MM.1S (cell line): Measurements from ENCODE around the gene SORCS2.

Experiments used
- DNase-seq: peaks from one replicate; pipeline ENCODE4 v3.0.0-alpha.2; 2015
- H2AFZ ChIP-seq: fragments of 300-600 bp; sonication (generic); 2 replicates; pipeline ENCODE4 v1.6.0; 2016; ENCODE audit warnings: antibody characterized with exemption, low read length
- H3F3A ChIP-seq: fragments of 300-600 bp; sonication (generic); 2 replicates; pipeline ENCODE4 v1.6.1; 2016; ENCODE audit warnings: mild to moderate bottlenecking, antibody characterized with exemption, low read length, moderate library complexity, mixed read lengths; ENCODE audit not compliant: insufficient read depth
- H3K27ac ChIP-seq: fragments of 300-600 bp; sonication (generic); 2 replicates; pipeline ENCODE4 v1.5.1; 2016; ENCODE audit warnings: mild to moderate bottlenecking, low read length
- H3K27me3 ChIP-seq: fragments of 300-600 bp; sonication (generic); replicated peaks from 2 replicates; pipeline ENCODE4 v1.6.0; 2016; ENCODE audit warnings: low read length; ENCODE audit not compliant: insufficient read depth
- H3K36me3 ChIP-seq: fragments of 300-600 bp; sonication (generic); replicated peaks from 2 replicates; pipeline ENCODE4 v1.6.1; 2016; ENCODE audit warnings: mild to moderate bottlenecking, low read length, mixed read lengths; ENCODE audit not compliant: insufficient read depth
- H3K4me1 ChIP-seq: fragments of 300-600 bp; sonication (generic); 2 replicates; pipeline ENCODE4 v1.6.1; 2016; ENCODE audit warnings: low read length, mixed read lengths
- H3K4me2 ChIP-seq: fragments of 300-600 bp; sonication (generic); 2 replicates; pipeline ENCODE4 v1.6.0; 2016; ENCODE audit warnings: low read depth, low read length
- H3K4me3 ChIP-seq: fragments of 300-600 bp; sonication (generic); 2 replicates; pipeline ENCODE4 v1.5.1; 2016; ENCODE audit warnings: low read length, mixed read lengths
- H3K79me2 ChIP-seq: fragments of 300-600 bp; sonication (generic); 2 replicates; pipeline ENCODE4 v1.6.1; 2016; ENCODE audit warnings: mixed run types, low read length, mixed read lengths
- H3K9ac ChIP-seq: fragments of 300-600 bp; sonication (generic); 2 replicates; pipeline ENCODE4 v1.6.1; 2016; ENCODE audit warnings: low read length, mixed read lengths
- H3K9me2 ChIP-seq: fragments of 300-600 bp; sonication (generic); replicated peaks from 2 replicates; pipeline ENCODE4 v1.6.1; 2016; ENCODE audit warnings: mild to moderate bottlenecking, low read length, mixed read lengths; ENCODE audit not compliant: insufficient read depth
- H3K9me3 ChIP-seq: fragments of 300-600 bp; sonication (generic); replicated peaks from 2 replicates; pipeline ENCODE4 v1.6.1; 2016; ENCODE audit warnings: mild to moderate bottlenecking, low read length, mixed read lengths; ENCODE audit not compliant: insufficient read depth
- H4K20me1 ChIP-seq: fragments of 300-600 bp; sonication (generic); 2 replicates; pipeline ENCODE4 v1.6.1; 2016; ENCODE audit warnings: mild to moderate bottlenecking, low read length, moderate library complexity, mixed read lengths; ENCODE audit not compliant: insufficient read depth
- EZH2 ChIP-seq: fragments of 300-600 bp; sonication (generic); optimal IDR thresholded peaks from 2 replicates; pipeline ENCODE3; 2017; ENCODE audit warnings: low read depth, mild to moderate bottlenecking, antibody characterized with exemption, low read length, mixed read lengths
- EZH2phosphoT487 ChIP-seq: fragments of 300-600 bp; sonication (generic); IDR thresholded peaks from 2 replicates; pipeline ENCODE4 v1.6.1; 2018; ENCODE audit warnings: antibody characterized with exemption, low read length
- TF ChIP-seq, protein P1 (sequence below): fragments of 300-600 bp; sonication (generic); IDR thresholded peaks from 2 replicates; pipeline ENCODE4 v1.5.1; 2016; ENCODE audit warnings: antibody characterized with exemption, low read length, mixed read lengths

Gene SORCS2

DNA sequence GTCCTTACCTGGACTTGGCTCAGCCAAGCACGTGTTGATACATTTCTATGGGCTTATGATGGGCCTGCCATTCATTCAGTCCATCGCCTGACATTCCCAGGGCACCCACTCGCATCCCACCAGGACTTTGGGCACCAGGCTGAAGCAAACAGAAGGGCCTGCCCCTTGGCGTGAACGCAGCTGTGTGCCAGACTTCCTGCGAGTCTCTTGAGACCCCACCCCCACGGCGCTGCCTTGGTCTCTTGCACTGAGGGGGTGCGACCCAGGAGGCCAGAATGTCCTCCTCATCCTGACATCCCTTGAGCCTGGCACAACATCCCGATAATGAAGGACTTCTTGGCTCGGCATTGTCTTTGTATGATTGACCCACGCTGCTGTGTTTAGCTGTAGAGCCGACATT, 243.9 kb downstream of the SORCS2 start:
- Histone ChIP-seq H3K9me3 (no peaks in the 10 kb centered on the region), H3F3A (no peaks in the 10 kb centered on the region), H3K4me3 (no peak overlapping the region), H3K36me3 (no peaks in the 10 kb centered on the region), H4K20me1 (no peaks in the 10 kb centered on the region), H3K9me2 (no peaks in the 10 kb centered on the region), H2AFZ (no peak overlapping the region), H3K9ac (no peak overlapping the region), H3K4me1 (no peaks in the 10 kb centered on the region), H3K27ac (no peak overlapping the region), H3K27me3 (peaks cover 91% of the 10 kb centered on the region), H3K79me2 (no peaks in the 10 kb centered on the region), H3K4me2 (no peak overlapping the region)
- DNase-seq = no peak
- TF ChIP-seq, protein P1, sequence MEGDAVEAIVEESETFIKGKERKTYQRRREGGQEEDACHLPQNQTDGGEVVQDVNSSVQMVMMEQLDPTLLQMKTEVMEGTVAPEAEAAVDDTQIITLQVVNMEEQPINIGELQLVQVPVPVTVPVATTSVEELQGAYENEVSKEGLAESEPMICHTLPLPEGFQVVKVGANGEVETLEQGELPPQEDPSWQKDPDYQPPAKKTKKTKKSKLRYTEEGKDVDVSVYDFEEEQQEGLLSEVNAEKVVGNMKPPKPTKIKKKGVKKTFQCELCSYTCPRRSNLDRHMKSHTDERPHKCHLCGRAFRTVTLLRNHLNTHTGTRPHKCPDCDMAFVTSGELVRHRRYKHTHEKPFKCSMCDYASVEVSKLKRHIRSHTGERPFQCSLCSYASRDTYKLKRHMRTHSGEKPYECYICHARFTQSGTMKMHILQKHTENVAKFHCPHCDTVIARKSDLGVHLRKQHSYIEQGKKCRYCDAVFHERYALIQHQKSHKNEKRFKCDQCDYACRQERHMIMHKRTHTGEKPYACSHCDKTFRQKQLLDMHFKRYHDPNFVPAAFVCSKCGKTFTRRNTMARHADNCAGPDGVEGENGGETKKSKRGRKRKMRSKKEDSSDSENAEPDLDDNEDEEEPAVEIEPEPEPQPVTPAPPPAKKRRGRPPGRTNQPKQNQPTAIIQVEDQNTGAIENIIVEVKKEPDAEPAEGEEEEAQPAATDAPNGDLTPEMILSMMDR = no peak
- TF ChIP-seq EZH2phosphoT487 (no peak), EZH2 (no peak)

DNA sequence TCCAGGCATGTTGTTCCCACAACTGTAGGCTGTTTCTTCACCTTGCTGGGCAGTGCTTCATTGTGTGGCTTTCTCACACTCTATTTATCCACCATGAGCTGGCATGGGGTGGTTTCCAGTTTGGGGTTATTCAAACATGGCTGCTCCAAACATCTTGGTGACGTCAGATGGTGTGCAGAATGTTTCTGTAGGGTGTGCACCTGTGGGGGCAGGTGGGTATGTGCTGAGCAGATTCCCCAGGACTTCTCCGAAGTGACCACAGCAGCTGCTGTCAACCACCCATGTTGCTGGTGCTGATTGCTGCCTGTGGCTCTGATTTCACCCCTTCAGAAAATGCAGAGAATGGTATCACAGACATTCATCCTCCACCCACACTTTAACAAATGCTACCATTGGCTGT, 247.4 kb downstream of the SORCS2 start:
- H2AFZ ChIP-seq = no peak overlapping the region
- DNase-seq = no peak
- no peaks in the 10 kb centered on the region for H3K9me3 ChIP-seq
- H3K4me3 ChIP-seq = no peak overlapping the region
- no peaks in the 10 kb centered on the region for H3F3A ChIP-seq
- H3K4me1 ChIP-seq = no peaks in the 10 kb centered on the region
- H4K20me1 ChIP-seq = no peaks in the 10 kb centered on the region
- no peaks in the 10 kb centered on the region for H3K36me3 ChIP-seq
- no peak overlapping the region for H3K4me2 ChIP-seq
- H3K27ac ChIP-seq = no peak overlapping the region
- no peaks in the 10 kb centered on the region for H3K9me2 ChIP-seq
- no peak overlapping the region for H3K9ac ChIP-seq
- peaks cover 77% of the 10 kb centered on the region for H3K27me3 ChIP-seq
- TF ChIP-seq EZH2phosphoT487 (no peak), EZH2 (no peak)
- TF ChIP-seq, protein P1 = no peak
- no peaks in the 10 kb centered on the region for H3K79me2 ChIP-seq

DNA sequence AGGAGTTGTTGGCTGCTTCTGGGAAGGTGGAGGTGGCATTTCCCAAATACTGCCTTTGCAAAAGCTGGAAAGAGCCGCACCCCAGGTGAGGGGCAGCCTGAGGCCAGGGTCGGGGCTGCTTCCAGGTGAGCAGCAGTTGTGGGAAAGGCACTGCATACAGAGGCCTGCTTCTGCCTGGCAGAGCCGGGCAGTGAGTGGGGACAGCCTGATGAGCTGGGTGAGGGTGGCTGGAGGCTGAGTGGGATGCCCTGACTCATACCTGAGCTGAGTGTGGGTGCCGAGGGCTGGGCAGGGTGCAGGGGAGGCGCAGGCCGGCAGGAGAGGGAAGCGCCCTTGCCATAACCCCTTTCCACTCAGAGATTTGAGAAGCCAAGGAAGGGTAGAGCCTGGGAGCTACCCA, 248.9 kb downstream of the SORCS2 start:
- Histone ChIP-seq H3K36me3 (no peaks in the 10 kb centered on the region), H3K79me2 (no peaks in the 10 kb centered on the region), H3K4me3 (no peak overlapping the region), H3F3A (no peaks in the 10 kb centered on the region), H2AFZ (no peak overlapping the region), H3K9ac (no peak overlapping the region), H3K27me3 (peaks cover 75% of the 10 kb centered on the region), H3K9me2 (no peaks in the 10 kb centered on the region), H3K27ac (no peak overlapping the region), H3K4me1 (no peaks in the 10 kb centered on the region), H3K4me2 (no peak overlapping the region), H4K20me1 (no peaks in the 10 kb centered on the region), H3K9me3 (no peaks in the 10 kb centered on the region)
- DNase-seq = no peak
- TF ChIP-seq, protein P1 = no peak
- TF ChIP-seq EZH2phosphoT487 (no peak), EZH2 (no peak)
